A549 (cell line): ENCODE measurements around the gene PNPLA1. TPM values are rescaled to one million over a fixed set of nuclear protein-coding genes. Genes with fewer than 3 reads are reported as not detected.

Experiments used
- ATAC-seq, 2 experiments: fragments of 200-7000 bp in 1 of 2; fragments of >200 bp in 1 of 2; cut with Nextera tagmentation in 1 of 2; cut with Tn5 transposase in 1 of 2; 3 replicates each; pipeline versions ENCODE4 v1.8.0 to v1.9.1; 2018 to 2020; ENCODE audit warnings: mild to moderate bottlenecking in 1 of 2, moderate library complexity in 1 of 2
- CTCF ChIA-PET: fragments of 300-600 bp; sonication (Branson Sonifier 250); formaldehyde crosslinking; extraction: SDS; loops from one replicate; lab custom pipeline; 2021; ENCODE audit warnings: antibody characterized with exemption, inconsistent platforms; lab: Yijun Ruan, JAX
- POLR2A ChIA-PET: fragments of 350-600 bp; formaldehyde crosslinking; extraction: SDS; loops from one replicate; lab custom pipeline; 2021; ENCODE audit warnings: antibody characterized with exemption, inconsistent platforms; lab: Yijun Ruan, JAX
- DNase-seq, 2 experiments: peaks; one replicate each; pipeline versions ENCODE4 v3.0.0 to v3.0.0-alpha.2; 2011 to 2016; ENCODE audit warnings: low read depth in 1 of 2, low spot score in 1 of 2
- FAIRE-seq: peaks from 2 replicates; lab custom pipeline; 2011; peaks lifted over from hg19 to GRCh38; lab: Jason Lieb, UNC
- H3K27ac ChIP-seq, 2 experiments: fragments of >200 bp; sonication (Bioruptor Twin); formaldehyde crosslinking; 3 replicates each; pipeline ENCODE4 v1.5.1; 2016 to 2017
- H3K4me1 ChIP-seq: fragments of >200 bp; sonication (Bioruptor Twin); formaldehyde crosslinking; 3 replicates; pipeline ENCODE4 v1.6.1; 2016
- H3K4me2 ChIP-seq: fragments of >200 bp; sonication (Bioruptor Twin); formaldehyde crosslinking; 3 replicates; pipeline ENCODE4 v1.6.1; 2016
- H3K4me3 ChIP-seq: fragments of >200 bp; sonication (Bioruptor Twin); formaldehyde crosslinking; 3 replicates; pipeline ENCODE4 v1.5.1; 2016
- H3K9me3 ChIP-seq: fragments of >200 bp; sonication (Bioruptor Twin); formaldehyde crosslinking; 3 replicates; pipeline ENCODE4 v1.6.1; 2016
- CBX2 ChIP-seq: fragments of 200-600 bp; sonication (generic); IDR thresholded peaks from 2 replicates; pipeline ENCODE4 v1.6.1; 2016; ENCODE audit warnings: low read depth, mild to moderate bottlenecking, borderline replicate concordance
- EHF ChIP-seq: fragments of 250-450 bp; sonication (Bioruptor Pico); IDR thresholded peaks from 2 replicates; pipeline ENCODE4 v1.5.0; 2020; ENCODE audit warnings: mild to moderate bottlenecking
- EP300 ChIP-seq, 2 experiments: fragments of >200 bp; sonication (Bioruptor Twin); formaldehyde crosslinking; IDR thresholded peaks; 2 replicates in 1 of 2; 3 replicates in 1 of 2; pipeline ENCODE4 v1.6.1; 2016 to 2017
- ESRRA ChIP-seq: fragments of 150-350 bp; IDR thresholded peaks from 2 replicates; pipeline ENCODE4 v1.6.1; 2014; ENCODE audit warnings: mild to moderate bottlenecking, low read length, borderline replicate concordance
- FOSB ChIP-seq: fragments of 250-450 bp; sonication (Bioruptor Pico); IDR thresholded peaks from 2 replicates; pipeline ENCODE4 v1.5.0; 2020; ENCODE audit warnings: mild to moderate bottlenecking, moderate library complexity
- FOXS1 ChIP-seq: fragments of 250-450 bp; sonication (Bioruptor Pico); IDR thresholded peaks from 2 replicates; pipeline ENCODE4 v1.5.0; 2020; ENCODE audit warnings: mild to moderate bottlenecking, moderate library complexity
- HOXB5 ChIP-seq: fragments of 250-450 bp; sonication (Bioruptor Pico); IDR thresholded peaks from 2 replicates; pipeline ENCODE4 v1.5.0; 2020; ENCODE audit warnings: mild to moderate bottlenecking, moderate library complexity
- JUN ChIP-seq, 2 experiments: fragments of >200 bp; sonication (Bioruptor Twin); formaldehyde crosslinking; IDR thresholded peaks; 2 replicates in 1 of 2; 3 replicates in 1 of 2; pipeline ENCODE4 v1.6.1; 2016 to 2017
- JUNB ChIP-seq: fragments of >200 bp; sonication (Bioruptor Twin); formaldehyde crosslinking; IDR thresholded peaks from 2 replicates; pipeline ENCODE4 v1.6.1; 2016
- MAZ ChIP-seq: fragments of 150-350 bp; IDR thresholded peaks from 2 replicates; pipeline ENCODE4 v1.6.1; 2014; ENCODE audit warnings: antibody characterized with exemption, low read depth, low read length, borderline replicate concordance
- NFE2L2 ChIP-seq: fragments of 150-350 bp; conservative IDR thresholded peaks from 2 replicates; pipeline ENCODE4 v1.6.1; 2014; ENCODE audit warnings: low read length
- PHF8 ChIP-seq: fragments of 200-600 bp; sonication (generic); IDR thresholded peaks from 2 replicates; pipeline ENCODE4 v1.6.1; 2016; ENCODE audit warnings: low read depth, mild to moderate bottlenecking, antibody characterized with exemption, moderate library complexity, borderline replicate concordance
- POLR2A ChIP-seq: IDR thresholded peaks from 2 replicates; pipeline ENCODE4 v1.6.1; 2012; ENCODE audit warnings: mild to moderate bottlenecking, low read length
- RAD21 ChIP-seq, 2 experiments: fragments of >200 bp in 1 of 2; sonication (Bioruptor Twin) in 1 of 2; formaldehyde crosslinking in 1 of 2; IDR thresholded peaks in 1 of 2; conservative IDR thresholded peaks in 1 of 2; 2 replicates in 1 of 2; 3 replicates in 1 of 2; pipeline ENCODE4 v1.6.1; 2012 to 2018; ENCODE audit warnings: inconsistent platforms in 1 of 2
- RNF2 ChIP-seq: fragments of 200-600 bp; sonication (generic); IDR thresholded peaks from 2 replicates; pipeline ENCODE4 v1.6.1; 2016; ENCODE audit warnings: low read depth, mild to moderate bottlenecking, antibody characterized with exemption, moderate library complexity, borderline replicate concordance
- TFCP2L1 ChIP-seq: fragments of 250-450 bp; sonication (Bioruptor Pico); IDR thresholded peaks from 2 replicates; pipeline ENCODE4 v1.5.0; 2021; ENCODE audit warnings: mild to moderate bottlenecking
- ZFP36 ChIP-seq: fragments of 450-650 bp; IDR thresholded peaks from 2 replicates; pipeline ENCODE4 v1.6.1; 2014; ENCODE audit warnings: borderline replicate concordance; ENCODE audit not compliant: partially characterized antibody
- ZNF302 ChIP-seq: fragments of 250-450 bp; sonication (Bioruptor Pico); IDR thresholded peaks from 2 replicates; pipeline ENCODE4 v1.9.0; 2021; ENCODE audit warnings: inconsistent platforms, mild to moderate bottlenecking, moderate library complexity
- WGBS: methylation state at CpG from one replicate; pipeline ENCODE4 v1.1.6; 2017; ENCODE audit errors: missing lambda C conversion rate; 5-methylcytosine and 5-hydroxymethylcytosine counted together
- polyA plus RNA-seq, 4 experiments: library from polyadenylated mRNA; depleted of rRNA in 3 of 4; stranded (reverse); fragments of >200 nt; fragmentation: RNase III in 1 of 4; extraction: RNeasy Plus Mini Kit Qiagen cat#74134 plus additional on column Dnase treatment in 1 of 4; gene quantifications; 2 replicates in 3 of 4; 3 replicates in 1 of 4; pipeline ENCODE4 v1.2.3, GENCODE V29; 2011 to 2017
- TF ChIP-seq, protein P1 (sequence below): fragments of >200 bp; sonication (Bioruptor Twin); formaldehyde crosslinking; IDR thresholded peaks from 3 replicates; pipeline ENCODE4 v1.5.1; 2016
- TF ChIP-seq, protein P2 (sequence below): fragments of 200-600 bp; sonication (generic); IDR thresholded peaks from 2 replicates; pipeline ENCODE4 v1.6.1; 2016; ENCODE audit warnings: antibody characterized with exemption, mild to moderate bottlenecking, moderate library complexity
- TF ChIP-seq, protein P3 (sequence below): fragments of 150-350 bp; IDR thresholded peaks from 2 replicates; pipeline ENCODE4 v1.6.1; 2014; ENCODE audit warnings: low read depth, mild to moderate bottlenecking, low read length
- TF ChIP-seq, protein P4 (sequence below): IDR thresholded peaks from 2 replicates; pipeline ENCODE4 v1.6.1; 2012

PNPLA1 gene
- polyA plus RNA-seq, 2 of the 4 experiments (the other 2 are of a cell fraction) = 0.09 TPM; not detected in 1

DNA sequence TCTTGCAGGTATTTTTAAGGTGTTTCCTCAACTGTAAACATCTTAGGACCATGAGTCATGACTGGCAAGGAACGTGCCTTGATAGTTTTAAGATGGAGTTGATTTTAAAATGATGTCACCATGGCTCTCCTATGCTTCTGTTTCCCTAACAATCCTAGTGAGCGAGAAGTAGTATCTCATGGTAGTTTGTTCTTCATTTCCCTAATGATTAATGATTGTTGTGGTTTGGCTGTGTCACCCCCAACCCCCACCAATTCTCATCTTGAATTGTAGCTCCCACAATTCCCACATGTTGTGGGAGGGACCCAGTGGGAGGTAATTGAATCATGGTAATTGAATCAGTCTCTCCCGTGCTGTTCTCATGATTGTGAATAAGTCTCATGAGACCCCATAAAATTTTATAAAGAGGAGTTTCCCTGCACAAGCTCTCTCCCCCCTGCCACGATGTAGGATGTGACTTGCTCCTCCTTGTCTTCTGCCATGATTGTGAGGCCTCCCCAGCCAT is 83.6 kb downstream of the PNPLA1 start:
- CTCF ChIA-PET = interaction anchor here (0.8 to 5.0 kb wide), 3 partner anchors 12 to 230 kb away, joined by 3 to 26 read pairs (median 3); no protein-coding TSS in a partner anchor
- TF ChIP-seq ZNF302 (no peak), HOXB5 (CRISPR knock-in tag) (no peak), CBX2 (no peak), ZFP36 (no peak), EP300 (IDR thresholded peaks at IDR 0.05) (no peak), FOXS1 (CRISPR knock-in tag) (no peak), ESRRA (no peak)
- TF ChIP-seq, protein P1, sequence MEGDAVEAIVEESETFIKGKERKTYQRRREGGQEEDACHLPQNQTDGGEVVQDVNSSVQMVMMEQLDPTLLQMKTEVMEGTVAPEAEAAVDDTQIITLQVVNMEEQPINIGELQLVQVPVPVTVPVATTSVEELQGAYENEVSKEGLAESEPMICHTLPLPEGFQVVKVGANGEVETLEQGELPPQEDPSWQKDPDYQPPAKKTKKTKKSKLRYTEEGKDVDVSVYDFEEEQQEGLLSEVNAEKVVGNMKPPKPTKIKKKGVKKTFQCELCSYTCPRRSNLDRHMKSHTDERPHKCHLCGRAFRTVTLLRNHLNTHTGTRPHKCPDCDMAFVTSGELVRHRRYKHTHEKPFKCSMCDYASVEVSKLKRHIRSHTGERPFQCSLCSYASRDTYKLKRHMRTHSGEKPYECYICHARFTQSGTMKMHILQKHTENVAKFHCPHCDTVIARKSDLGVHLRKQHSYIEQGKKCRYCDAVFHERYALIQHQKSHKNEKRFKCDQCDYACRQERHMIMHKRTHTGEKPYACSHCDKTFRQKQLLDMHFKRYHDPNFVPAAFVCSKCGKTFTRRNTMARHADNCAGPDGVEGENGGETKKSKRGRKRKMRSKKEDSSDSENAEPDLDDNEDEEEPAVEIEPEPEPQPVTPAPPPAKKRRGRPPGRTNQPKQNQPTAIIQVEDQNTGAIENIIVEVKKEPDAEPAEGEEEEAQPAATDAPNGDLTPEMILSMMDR = no peak
- Histone ChIP-seq H3K4me1 (no peaks in the 10 kb centered on the region), H3K27ac (no peak overlapping the region), H3K4me2 (no peak overlapping the region), H3K4me3 (no peak overlapping the region), H3K9me3 (no peaks in the 10 kb centered on the region)
- POLR2A ChIA-PET = no interaction called here
- no peak for DNase-seq
- 42% methylated on average over 4 of the region's 4 CpGs for WGBS
- ATAC-seq = no peak
- FAIRE-seq = no peak

DNA sequence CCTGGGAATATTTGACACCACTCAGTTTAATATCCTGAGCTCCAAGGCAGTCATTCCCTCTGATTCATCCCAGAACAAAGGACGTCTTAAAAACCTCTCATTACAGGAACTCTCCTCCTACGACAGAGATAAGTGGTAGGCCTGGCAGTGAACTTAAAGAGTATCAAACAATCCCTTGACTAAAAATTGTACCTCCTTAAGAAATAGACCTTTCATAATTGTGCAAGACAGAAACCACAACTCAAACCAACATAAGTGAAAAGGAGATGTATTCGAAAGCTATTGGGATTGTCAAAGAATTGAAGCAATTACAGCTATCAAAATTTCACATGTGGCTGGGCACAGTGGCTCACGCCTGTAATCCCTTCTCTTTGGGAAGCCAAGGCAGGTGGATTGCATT is 86.0 kb downstream of the PNPLA1 start:
- no peak for TF ChIP-seq PHF8
- no peak for TF ChIP-seq JUN (IDR thresholded peaks at IDR 0.05)
- TF ChIP-seq, protein P2, sequence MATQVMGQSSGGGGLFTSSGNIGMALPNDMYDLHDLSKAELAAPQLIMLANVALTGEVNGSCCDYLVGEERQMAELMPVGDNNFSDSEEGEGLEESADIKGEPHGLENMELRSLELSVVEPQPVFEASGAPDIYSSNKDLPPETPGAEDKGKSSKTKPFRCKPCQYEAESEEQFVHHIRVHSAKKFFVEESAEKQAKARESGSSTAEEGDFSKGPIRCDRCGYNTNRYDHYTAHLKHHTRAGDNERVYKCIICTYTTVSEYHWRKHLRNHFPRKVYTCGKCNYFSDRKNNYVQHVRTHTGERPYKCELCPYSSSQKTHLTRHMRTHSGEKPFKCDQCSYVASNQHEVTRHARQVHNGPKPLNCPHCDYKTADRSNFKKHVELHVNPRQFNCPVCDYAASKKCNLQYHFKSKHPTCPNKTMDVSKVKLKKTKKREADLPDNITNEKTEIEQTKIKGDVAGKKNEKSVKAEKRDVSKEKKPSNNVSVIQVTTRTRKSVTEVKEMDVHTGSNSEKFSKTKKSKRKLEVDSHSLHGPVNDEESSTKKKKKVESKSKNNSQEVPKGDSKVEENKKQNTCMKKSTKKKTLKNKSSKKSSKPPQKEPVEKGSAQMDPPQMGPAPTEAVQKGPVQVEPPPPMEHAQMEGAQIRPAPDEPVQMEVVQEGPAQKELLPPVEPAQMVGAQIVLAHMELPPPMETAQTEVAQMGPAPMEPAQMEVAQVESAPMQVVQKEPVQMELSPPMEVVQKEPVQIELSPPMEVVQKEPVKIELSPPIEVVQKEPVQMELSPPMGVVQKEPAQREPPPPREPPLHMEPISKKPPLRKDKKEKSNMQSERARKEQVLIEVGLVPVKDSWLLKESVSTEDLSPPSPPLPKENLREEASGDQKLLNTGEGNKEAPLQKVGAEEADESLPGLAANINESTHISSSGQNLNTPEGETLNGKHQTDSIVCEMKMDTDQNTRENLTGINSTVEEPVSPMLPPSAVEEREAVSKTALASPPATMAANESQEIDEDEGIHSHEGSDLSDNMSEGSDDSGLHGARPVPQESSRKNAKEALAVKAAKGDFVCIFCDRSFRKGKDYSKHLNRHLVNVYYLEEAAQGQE = no peak
- TF ChIP-seq EHF (CRISPR knock-in tag) = no peak
- no peak for DNase-seq
- Histone ChIP-seq H3K9me3 (no peaks in the 10 kb centered on the region), H3K27ac (no peak overlapping the region), H3K4me3 (no peak overlapping the region), H3K4me1 (no peaks in the 10 kb centered on the region), H3K4me2 (no peak overlapping the region)
- FAIRE-seq = no peak
- no peak for ATAC-seq
- 60% methylated on average over 4 of the region's 4 CpGs for WGBS
- ChIA-PET POLR2A (no interaction called here), CTCF (interaction anchor here (0.7 to 1.9 kb wide), 7 partner anchors 10 to 662 kb away, joined by 3 to 8 read pairs (median 3); no protein-coding TSS in a partner anchor)

DNA sequence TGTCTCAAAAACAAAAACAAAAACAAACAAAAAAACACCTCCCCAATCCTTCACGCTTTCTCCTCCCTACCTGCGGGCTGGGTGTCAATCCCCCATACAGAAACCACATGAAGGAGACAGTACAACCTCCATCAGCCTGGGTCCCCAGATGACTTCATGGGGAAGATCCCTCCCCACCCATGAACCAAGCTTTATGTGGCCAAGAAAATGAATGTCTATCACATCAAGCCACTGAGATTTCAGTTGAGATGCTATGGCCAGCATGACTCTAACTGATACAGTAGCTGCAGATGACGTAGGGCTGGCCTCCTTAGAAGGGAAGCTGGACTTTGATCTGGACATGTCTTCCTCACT is 88.0 kb downstream of the PNPLA1 start:
- FAIRE-seq (no peak), ATAC-seq (no peak), DNase-seq (no peak)
- Histone ChIP-seq H3K4me3 (no peak overlapping the region), H3K4me1 (no peaks in the 10 kb centered on the region), H3K9me3 (no peaks in the 10 kb centered on the region), H3K27ac (no peak overlapping the region), H3K4me2 (no peak overlapping the region)
- no peak for TF ChIP-seq JUNB
- TF ChIP-seq RAD21 (conservative IDR thresholded peaks at IDR 0.05 in 1 of 2, IDR thresholded peaks at IDR 0.05 in 1 of 2) = no peak
- TF ChIP-seq RNF2 = no peak
- TF ChIP-seq POLR2A = no peak
- TF ChIP-seq TFCP2L1 = no peak
- TF ChIP-seq MAZ = no peak
- TF ChIP-seq, protein P3, sequence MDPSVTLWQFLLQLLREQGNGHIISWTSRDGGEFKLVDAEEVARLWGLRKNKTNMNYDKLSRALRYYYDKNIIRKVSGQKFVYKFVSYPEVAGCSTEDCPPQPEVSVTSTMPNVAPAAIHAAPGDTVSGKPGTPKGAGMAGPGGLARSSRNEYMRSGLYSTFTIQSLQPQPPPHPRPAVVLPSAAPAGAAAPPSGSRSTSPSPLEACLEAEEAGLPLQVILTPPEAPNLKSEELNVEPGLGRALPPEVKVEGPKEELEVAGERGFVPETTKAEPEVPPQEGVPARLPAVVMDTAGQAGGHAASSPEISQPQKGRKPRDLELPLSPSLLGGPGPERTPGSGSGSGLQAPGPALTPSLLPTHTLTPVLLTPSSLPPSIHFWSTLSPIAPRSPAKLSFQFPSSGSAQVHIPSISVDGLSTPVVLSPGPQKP = no peak
- no peak for TF ChIP-seq NFE2L2
- TF ChIP-seq, protein P2 = no peak
- no peak for TF ChIP-seq JUN (IDR thresholded peaks at IDR 0.05)
- no peak for TF ChIP-seq FOSB
- TF ChIP-seq, protein P4, sequence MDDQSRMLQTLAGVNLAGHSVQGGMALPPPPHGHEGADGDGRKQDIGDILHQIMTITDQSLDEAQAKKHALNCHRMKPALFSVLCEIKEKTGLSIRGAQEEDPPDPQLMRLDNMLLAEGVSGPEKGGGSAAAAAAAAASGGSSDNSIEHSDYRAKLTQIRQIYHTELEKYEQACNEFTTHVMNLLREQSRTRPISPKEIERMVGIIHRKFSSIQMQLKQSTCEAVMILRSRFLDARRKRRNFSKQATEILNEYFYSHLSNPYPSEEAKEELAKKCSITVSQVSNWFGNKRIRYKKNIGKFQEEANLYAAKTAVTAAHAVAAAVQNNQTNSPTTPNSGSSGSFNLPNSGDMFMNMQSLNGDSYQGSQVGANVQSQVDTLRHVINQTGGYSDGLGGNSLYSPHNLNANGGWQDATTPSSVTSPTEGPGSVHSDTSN = no peak
- CTCF ChIA-PET = interaction anchor here (1.1 to 5.3 kb wide), 5 partner anchors 10 to 330 kb away, joined by 3 to 46 read pairs (median 7); partner anchors contain the start of gene MAPK14
- 93% methylated on average over 3 of the region's 3 CpGs for WGBS
- POLR2A ChIA-PET = no interaction called here
